GM12875 (cell line): ENCODE data around the gene TIAM2.
"Not testable (repeated sequence)": the region's sequence is repeated elsewhere in the genome, so short reads cannot be mapped to it uniquely, and the experiment has no call there.

Experiments
- H3K4me3 ChIP-seq: one replicate; pipeline ENCODE4 v1.5.1; 2011; ENCODE audit warnings: low read depth, low read length, control low read depth
- CTCF ChIP-seq: IDR thresholded peaks from 2 replicates; pipeline ENCODE4 v1.5.1; 2011; ENCODE audit warnings: low read depth, mild to moderate bottlenecking, control low read depth, inconsistent platforms, low read length, moderate library complexity, borderline replicate concordance; ENCODE audit not compliant: insufficient read depth

Gene TIAM2

GRCh38 chr6:155212106-155212505, 217.0 kb downstream of the TIAM2 start:
- no peak overlapping the region for H3K4me3 ChIP-seq
- no peak for TF ChIP-seq CTCF

GRCh38 chr6:155212616-155213380, 217.7 kb downstream of the TIAM2 start:
- H3K4me3 ChIP-seq: no peak overlapping the region
- no peak for TF ChIP-seq CTCF

- no peak for TF ChIP-seq CTCF
- H3K4me3 ChIP-seq: no peak overlapping the region
Measured at GRCh38 chr6:155213611-155214372, 218.7 kb downstream of the TIAM2 start.

DNA sequence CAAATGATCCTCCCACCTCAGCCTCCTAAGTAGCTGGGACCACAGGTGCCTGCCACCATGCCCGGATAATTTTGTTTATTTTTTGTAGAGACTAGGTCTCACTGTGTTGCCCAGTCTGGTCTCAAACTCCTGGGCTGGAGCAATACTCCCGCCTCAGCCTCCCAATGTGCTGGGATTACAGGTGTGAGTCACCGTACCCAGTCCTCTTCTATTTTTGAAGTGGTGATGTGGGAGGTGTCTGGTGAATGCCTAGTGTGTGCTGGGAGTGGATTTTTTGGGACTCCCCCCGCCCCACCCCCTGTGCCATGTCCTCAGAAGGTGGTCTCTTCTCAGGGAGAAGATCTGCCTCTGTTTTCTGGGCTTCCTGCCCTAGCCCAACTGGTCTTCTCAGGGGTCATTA, 220.8 kb downstream of the TIAM2 start:
- no peak for TF ChIP-seq CTCF
- H3K4me3 ChIP-seq: no peak overlapping the region

DNA sequence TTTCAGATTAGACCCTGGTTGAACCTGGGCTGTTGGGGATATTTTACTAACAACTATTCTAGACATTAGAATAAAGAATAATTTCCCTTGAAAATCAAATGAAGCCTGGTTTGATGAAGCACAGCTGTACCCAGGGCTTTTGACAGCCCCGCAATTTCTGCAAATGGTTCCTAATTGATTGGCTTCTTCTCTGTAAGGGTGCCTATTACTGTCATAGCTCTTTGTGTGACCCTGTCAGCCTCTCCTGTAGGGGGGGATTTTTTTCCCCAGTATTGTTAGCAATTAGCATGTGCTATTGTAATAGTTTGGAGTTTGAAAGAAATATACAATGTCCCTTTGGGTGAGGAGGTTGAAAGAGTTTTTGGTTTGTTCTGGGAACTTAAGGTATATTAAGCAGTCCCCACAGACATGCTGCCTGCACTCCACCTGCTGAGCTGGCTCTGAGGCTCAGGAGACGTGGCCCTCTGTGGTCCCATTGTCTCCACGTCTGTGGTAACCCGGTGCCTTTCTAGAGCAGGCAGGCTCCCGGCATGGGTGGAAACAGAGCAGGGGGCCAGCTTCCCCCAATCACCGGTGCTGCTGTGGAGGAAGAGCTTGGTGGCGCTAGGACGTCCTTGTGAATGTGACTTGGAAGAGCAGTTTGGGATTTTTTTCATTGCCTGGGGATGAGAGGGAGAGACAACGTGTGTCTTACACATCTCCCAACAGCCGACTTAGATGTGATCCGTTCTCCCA, 221.4 kb downstream of the TIAM2 start:
- TF ChIP-seq CTCF: no peak
- no peak overlapping the region for H3K4me3 ChIP-seq

- not testable (repeated sequence) for H3K4me3 ChIP-seq
Measured at GRCh38 chr6:155218711-155219110, 223.6 kb downstream of the TIAM2 start.

DNA sequence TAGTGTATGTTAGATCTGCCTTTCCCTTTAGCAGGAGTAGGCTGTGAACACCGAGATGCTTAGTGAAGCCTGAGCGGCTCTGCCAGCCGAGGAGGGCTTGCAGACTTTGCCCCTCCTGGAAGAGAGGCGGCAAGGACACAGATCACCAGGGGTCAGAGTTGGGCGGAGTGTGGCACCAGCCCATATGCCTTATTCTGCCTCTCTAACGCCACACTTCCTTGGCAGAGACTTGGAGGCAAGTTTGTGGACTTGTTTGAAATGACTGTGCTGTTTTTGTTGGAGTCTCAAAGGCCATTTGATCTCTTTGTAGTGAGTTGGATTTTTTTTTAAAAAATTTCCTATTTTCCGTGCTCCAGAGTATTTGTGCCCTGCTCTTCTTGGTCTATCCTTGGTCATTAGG, 224.2 kb downstream of the TIAM2 start:
- TF ChIP-seq CTCF: no peak
- H3K4me3 ChIP-seq: no peak overlapping the region
